Measurements from ENCODE around the gene METAP1D. TPM values are rescaled to one million over a fixed set of nuclear protein-coding genes. Genes with fewer than 3 reads are reported as not detected.

Gene METAP1D
- total and polyA plus RNA-seq, 2 experiments from 2014 or later = 4.1 to 6.9 TPM

- no peak for TF ChIP-seq EZH2 (IDR thresholded peaks at IDR 0.05; ENCODE audit: insufficient read depth, poor library complexity, severe bottlenecking)
- no peak for TF ChIP-seq EZH2phosphoT487 (IDR thresholded peaks at IDR 0.05; ENCODE audit: insufficient read depth, low read depth)
- Histone ChIP-seq H3K9ac (no peak overlapping the region), H3K4me3 (no peak overlapping the region), H3K9me2 (ENCODE audit: insufficient read depth) (no peaks in the 10 kb centered on the region), H3K79me2 (ENCODE audit: insufficient read depth) (no peaks in the 10 kb centered on the region), H3K4me2 (ENCODE audit: unreplicated experiment) (no peak overlapping the region), H4K20me1 (ENCODE audit: insufficient read depth) (no peaks in the 10 kb centered on the region), H3K27me3 (replicated peaks; ENCODE audit: insufficient read depth) (no peaks in the 10 kb centered on the region), H3K27ac (no peak overlapping the region), H3K4me1 (ENCODE audit: insufficient read depth) (no peaks in the 10 kb centered on the region), H3F3A (ENCODE audit: insufficient read depth) (peaks cover 8% of the 10 kb centered on the region), H3K9me3 (ENCODE audit: low read depth) (no peaks in the 10 kb centered on the region), H3K36me3 (ENCODE audit: low read depth) (no peaks in the 10 kb centered on the region), H2AFZ (peak overlapping the region; percentile 64)
- 18 to 22% methylated on average over 51 of the region's 51 CpGs for WGBS, 2 experiments (ENCODE audit: low coverage in 1 of 2, low lambda C conversion rate in 2 of 2, missing lambda C conversion rate in 2 of 2)
- in situ Hi-C loops (cut with MboI) = loop anchor here (10.0 kb wide), 1 partner anchor 293 kb away; no protein-coding TSS in a partner anchor
- peak; percentile 20 for DNase-seq
Measured at GRCh38 chr2:172107690-172108586, 108.2 kb downstream of the METAP1D start.

GRCh38 chr2:172108587-172108930 is 108.8 kb downstream of the METAP1D start:
- WGBS, 2 experiments (ENCODE audit: low coverage in 1 of 2, low lambda C conversion rate in 2 of 2, missing lambda C conversion rate in 2 of 2) = 57 to 61% methylated on average over 8 of the region's 8 CpGs
- no peaks in the 10 kb centered on the region for H3K9me2 ChIP-seq (ENCODE audit: insufficient read depth)
- no peak overlapping the region for H3K27ac ChIP-seq
- no peak for DNase-seq
- in situ Hi-C loops (cut with MboI) = loop anchor here (10.0 kb wide), 1 partner anchor 294 kb away; no protein-coding TSS in a partner anchor
- H3K4me2 ChIP-seq (ENCODE audit: unreplicated experiment) = no peak overlapping the region
- no peak overlapping the region for H3K9ac ChIP-seq
- H3K4me3 ChIP-seq = no peak overlapping the region
- no peaks in the 10 kb centered on the region for H3K27me3 ChIP-seq (replicated peaks; ENCODE audit: insufficient read depth)
- no peak for TF ChIP-seq EZH2 (IDR thresholded peaks at IDR 0.05; ENCODE audit: insufficient read depth, poor library complexity, severe bottlenecking)
- no peak for TF ChIP-seq EZH2phosphoT487 (IDR thresholded peaks at IDR 0.05; ENCODE audit: insufficient read depth, low read depth)
- H3K36me3 ChIP-seq (ENCODE audit: low read depth) = no peaks in the 10 kb centered on the region
- H3F3A ChIP-seq (ENCODE audit: insufficient read depth) = peaks cover 8% of the 10 kb centered on the region
- no peaks in the 10 kb centered on the region for H4K20me1 ChIP-seq (ENCODE audit: insufficient read depth)
- no peaks in the 10 kb centered on the region for H3K9me3 ChIP-seq (ENCODE audit: low read depth)
- peak overlapping the region; percentile 64; the same call in 1 of the 2 replicates for H2AFZ ChIP-seq
- no peaks in the 10 kb centered on the region for H3K79me2 ChIP-seq (ENCODE audit: insufficient read depth)
- H3K4me1 ChIP-seq (ENCODE audit: insufficient read depth) = no peaks in the 10 kb centered on the region

GRCh38 chr2:172109256-172109987 is 109.7 kb downstream of the METAP1D start:
- Histone ChIP-seq H3K9me2 (ENCODE audit: insufficient read depth) (no peaks in the 10 kb centered on the region), H3K4me2 (ENCODE audit: unreplicated experiment) (no peak overlapping the region), H2AFZ (no peak overlapping the region), H3K9ac (no peak overlapping the region), H3F3A (ENCODE audit: insufficient read depth) (peaks cover 8% of the 10 kb centered on the region; the same call in 1 of the 2 replicates), H3K9me3 (ENCODE audit: low read depth) (no peaks in the 10 kb centered on the region), H4K20me1 (ENCODE audit: insufficient read depth) (no peaks in the 10 kb centered on the region), H3K79me2 (ENCODE audit: insufficient read depth) (no peaks in the 10 kb centered on the region), H3K27me3 (replicated peaks; ENCODE audit: insufficient read depth) (no peaks in the 10 kb centered on the region), H3K4me1 (ENCODE audit: insufficient read depth) (no peaks in the 10 kb centered on the region), H3K4me3 (no peak overlapping the region), H3K27ac (no peak overlapping the region), H3K36me3 (ENCODE audit: low read depth) (no peaks in the 10 kb centered on the region)
- 52 to 77% methylated on average over 13 to 29 of the region's 29 CpGs for WGBS, 2 experiments (ENCODE audit: low coverage in 1 of 2, low lambda C conversion rate in 2 of 2, missing lambda C conversion rate in 2 of 2)
- no peak for DNase-seq
- TF ChIP-seq EZH2phosphoT487 (IDR thresholded peaks at IDR 0.05; ENCODE audit: insufficient read depth, low read depth) = no peak
- no peak for TF ChIP-seq EZH2 (IDR thresholded peaks at IDR 0.05; ENCODE audit: insufficient read depth, poor library complexity, severe bottlenecking)
- in situ Hi-C loops (cut with MboI) = loop anchor here (10.0 kb wide), 1 partner anchor 295 kb away; no protein-coding TSS in a partner anchor

GRCh38 chr2:172109988-172110811 is 110.4 kb downstream of the METAP1D start:
- H2AFZ ChIP-seq = no peak overlapping the region
- H3K79me2 ChIP-seq (ENCODE audit: insufficient read depth) = no peaks in the 10 kb centered on the region
- H3K9me2 ChIP-seq (ENCODE audit: insufficient read depth) = no peaks in the 10 kb centered on the region
- H3K4me3 ChIP-seq = no peak overlapping the region
- H3K9ac ChIP-seq = no peak overlapping the region
- DNase-seq = no peak
- no peak overlapping the region for H3K4me2 ChIP-seq (ENCODE audit: unreplicated experiment)
- H3K36me3 ChIP-seq (ENCODE audit: low read depth) = no peaks in the 10 kb centered on the region
- in situ Hi-C loops (cut with MboI) = loop anchor here (10.0 kb wide), 2 partner anchors 295 to 515 kb away; no protein-coding TSS in a partner anchor
- 92% methylated on average over 31 of the region's 31 CpGs for WGBS, 2 experiments (ENCODE audit: low coverage in 1 of 2, low lambda C conversion rate in 2 of 2, missing lambda C conversion rate in 2 of 2)
- no peaks in the 10 kb centered on the region for H4K20me1 ChIP-seq (ENCODE audit: insufficient read depth)
- TF ChIP-seq EZH2 (IDR thresholded peaks at IDR 0.05; ENCODE audit: insufficient read depth, poor library complexity, severe bottlenecking) (no peak), EZH2phosphoT487 (IDR thresholded peaks at IDR 0.05; ENCODE audit: insufficient read depth, low read depth) (no peak)
- no peaks in the 10 kb centered on the region for H3K4me1 ChIP-seq (ENCODE audit: insufficient read depth)
- no peaks in the 10 kb centered on the region for H3K9me3 ChIP-seq (ENCODE audit: low read depth)
- no peaks in the 10 kb centered on the region for H3K27me3 ChIP-seq (replicated peaks; ENCODE audit: insufficient read depth)
- H3F3A ChIP-seq (ENCODE audit: insufficient read depth) = peaks cover 8% of the 10 kb centered on the region; the same call in 1 of the 2 replicates
- H3K27ac ChIP-seq = no peak overlapping the region

All from GM23248 (cell line).